Measurements from ENCODE around the gene NAV2.
A peak's percentile ranks its signal among the peaks of the same experiment; 100 is the strongest.

The NAV2 gene

GRCh38 chr11:19696904-19697303 lies 15.7 kb upstream of the NAV2 start:
- no peaks in the 10 kb centered on the region for H3K4me1 Mint-ChIP-seq (ENCODE audit: low read depth)
- H3K27me3 Mint-ChIP-seq = peaks cover 18% of the 10 kb centered on the region
- no peaks in the 10 kb centered on the region for H3K9me3 Mint-ChIP-seq
- no peaks in the 10 kb centered on the region for H3K36me3 Mint-ChIP-seq (ENCODE audit: low read depth)
- H3K27ac Mint-ChIP-seq = no peak overlapping the region
- H3K4me3 Mint-ChIP-seq = no peak overlapping the region

GRCh38 chr11:19697721-19698121 lies 14.9 kb upstream of the NAV2 start:
- Mint-ChIP-seq H3K9me3 (no peaks in the 10 kb centered on the region), H3K27ac (no peak overlapping the region), H3K4me1 (ENCODE audit: low read depth) (no peaks in the 10 kb centered on the region), H3K36me3 (ENCODE audit: low read depth) (no peaks in the 10 kb centered on the region), H3K4me3 (no peak overlapping the region), H3K27me3 (peaks cover 21% of the 10 kb centered on the region)

DNA sequence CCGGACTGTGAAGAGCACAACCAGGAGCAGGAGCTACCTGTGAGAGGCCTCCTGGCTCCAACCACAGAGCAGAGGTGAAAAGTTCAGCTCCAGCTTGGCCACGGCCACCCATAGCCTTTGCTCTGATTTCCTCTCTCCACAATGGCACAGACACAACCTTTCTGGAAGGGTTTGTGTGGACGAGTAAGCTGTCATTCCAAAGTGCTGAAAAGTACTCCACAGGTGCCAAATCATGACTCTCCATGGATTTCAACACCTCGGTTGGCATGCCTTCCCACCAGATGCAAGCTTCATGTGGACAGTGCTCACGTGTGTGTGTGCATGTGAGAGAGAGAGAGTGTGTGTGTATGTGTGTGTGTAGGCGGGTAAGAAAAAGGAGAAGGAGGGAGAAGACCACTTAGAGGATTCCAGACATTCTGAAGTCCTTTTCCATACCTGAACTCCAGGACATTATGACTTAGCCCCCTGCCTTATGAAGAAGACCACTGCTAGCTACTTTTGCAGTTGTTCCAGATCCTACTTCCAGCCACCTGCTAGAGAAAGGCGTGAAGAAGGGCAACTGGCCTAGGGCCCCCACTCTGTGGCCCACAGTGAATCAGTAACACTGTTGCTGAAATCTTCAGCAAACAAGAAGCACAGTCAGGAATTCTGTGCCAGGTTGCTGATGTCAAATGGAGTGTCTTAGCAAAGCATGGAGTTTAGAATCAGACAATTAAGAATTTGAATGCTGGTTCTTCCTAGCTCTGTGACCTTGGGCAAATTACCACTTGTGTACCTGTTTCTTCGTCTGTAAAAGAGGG lies 13.9 kb upstream of the NAV2 start:
- Mint-ChIP-seq H3K4me1 (ENCODE audit: low read depth) (no peaks in the 10 kb centered on the region), H3K4me3 (no peak overlapping the region), H3K27ac (no peak overlapping the region), H3K27me3 (peaks cover 19% of the 10 kb centered on the region), H3K9me3 (no peaks in the 10 kb centered on the region), H3K36me3 (ENCODE audit: low read depth) (no peaks in the 10 kb centered on the region)

GRCh38 chr11:19701421-19701820 lies 11.2 kb upstream of the NAV2 start:
- Mint-ChIP-seq H3K27ac (no peak overlapping the region), H3K9me3 (no peaks in the 10 kb centered on the region), H3K27me3 (peaks cover 9% of the 10 kb centered on the region), H3K4me1 (ENCODE audit: low read depth) (no peaks in the 10 kb centered on the region), H3K36me3 (ENCODE audit: low read depth) (no peaks in the 10 kb centered on the region), H3K4me3 (no peak overlapping the region)

- Mint-ChIP-seq H3K27me3 (peaks cover 3% of the 10 kb centered on the region), H3K27ac (no peak overlapping the region), H3K9me3 (no peaks in the 10 kb centered on the region), H3K36me3 (ENCODE audit: low read depth) (no peaks in the 10 kb centered on the region), H3K4me3 (no peak overlapping the region), H3K4me1 (ENCODE audit: low read depth) (no peaks in the 10 kb centered on the region)
These were observed 10.0 kb upstream of the NAV2 start for GRCh38 chr11:19702620-19703019.

DNA sequence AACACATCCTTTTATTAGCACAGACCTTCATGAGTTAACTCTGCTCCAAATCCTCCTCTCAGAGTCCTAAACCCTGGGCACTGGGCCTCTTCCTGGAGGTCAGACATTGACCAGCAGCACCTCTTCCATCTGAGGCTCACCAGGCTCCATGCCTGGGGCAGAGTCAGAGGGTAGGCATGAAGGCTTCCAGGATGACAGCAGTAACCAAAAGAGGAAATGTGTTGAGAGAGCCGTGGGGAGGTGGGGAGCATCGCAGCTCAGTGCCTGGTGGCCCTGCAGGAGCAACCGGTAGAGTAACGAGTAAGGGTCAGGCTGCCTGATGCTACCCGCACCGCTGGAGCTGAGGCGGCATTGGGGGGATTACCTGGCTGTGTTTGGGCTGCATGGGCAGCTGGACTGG lies 9.4 kb upstream of the NAV2 start:
- Mint-ChIP-seq H3K27me3 (peaks cover 6% of the 10 kb centered on the region), H3K9me3 (no peaks in the 10 kb centered on the region), H3K4me1 (ENCODE audit: low read depth) (no peaks in the 10 kb centered on the region), H3K4me3 (no peak overlapping the region), H3K27ac (no peak overlapping the region), H3K36me3 (ENCODE audit: low read depth) (no peaks in the 10 kb centered on the region)

DNA sequence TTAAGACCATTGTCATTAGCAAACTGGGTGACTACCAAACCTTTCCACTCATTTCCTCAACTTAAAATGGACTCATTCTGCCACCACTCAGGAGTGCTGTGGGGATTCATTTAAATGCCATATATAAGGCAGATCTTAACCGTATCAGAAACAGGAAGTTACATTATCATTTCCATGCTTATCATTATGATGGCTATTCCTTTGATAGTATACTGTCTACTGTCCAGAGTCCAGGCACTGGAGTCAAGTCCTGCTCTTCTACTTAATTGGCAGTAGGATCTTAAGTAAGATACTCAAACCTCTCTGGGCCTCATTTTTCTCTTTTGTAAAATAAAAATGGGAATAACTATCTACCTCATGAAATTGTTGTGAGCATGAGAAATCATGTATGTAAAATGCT lies 8.4 kb upstream of the NAV2 start:
- no peaks in the 10 kb centered on the region for H3K9me3 Mint-ChIP-seq
- H3K4me1 Mint-ChIP-seq (ENCODE audit: low read depth) = no peaks in the 10 kb centered on the region
- no peak overlapping the region for H3K27ac Mint-ChIP-seq
- no peak overlapping the region for H3K4me3 Mint-ChIP-seq
- H3K36me3 Mint-ChIP-seq (ENCODE audit: low read depth) = no peaks in the 10 kb centered on the region
- peaks cover 6% of the 10 kb centered on the region for H3K27me3 Mint-ChIP-seq

DNA sequence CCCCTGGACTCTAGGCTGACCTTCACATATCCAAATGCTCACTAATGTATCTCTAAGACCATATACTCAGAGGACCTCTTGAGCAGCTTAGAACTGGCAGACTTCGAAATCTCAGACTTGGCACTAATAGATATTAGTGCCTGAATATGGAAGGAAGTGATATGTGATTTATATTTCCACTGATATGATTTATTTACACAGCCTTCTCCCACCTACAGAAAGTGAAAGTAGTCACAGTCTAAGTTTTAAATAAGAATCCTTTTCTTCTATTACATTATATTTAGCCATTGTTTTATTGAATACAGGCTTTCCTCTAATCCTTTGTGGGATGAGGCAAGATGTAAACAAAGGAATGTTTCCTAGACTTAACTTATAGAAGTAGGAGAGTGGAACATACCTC lies 6.7 kb upstream of the NAV2 start:
- Mint-ChIP-seq H3K9me3 (no peaks in the 10 kb centered on the region), H3K27me3 (peaks cover 14% of the 10 kb centered on the region), H3K4me3 (no peak overlapping the region), H3K36me3 (ENCODE audit: low read depth) (no peaks in the 10 kb centered on the region), H3K27ac (no peak overlapping the region), H3K4me1 (ENCODE audit: low read depth) (no peaks in the 10 kb centered on the region)

DNA sequence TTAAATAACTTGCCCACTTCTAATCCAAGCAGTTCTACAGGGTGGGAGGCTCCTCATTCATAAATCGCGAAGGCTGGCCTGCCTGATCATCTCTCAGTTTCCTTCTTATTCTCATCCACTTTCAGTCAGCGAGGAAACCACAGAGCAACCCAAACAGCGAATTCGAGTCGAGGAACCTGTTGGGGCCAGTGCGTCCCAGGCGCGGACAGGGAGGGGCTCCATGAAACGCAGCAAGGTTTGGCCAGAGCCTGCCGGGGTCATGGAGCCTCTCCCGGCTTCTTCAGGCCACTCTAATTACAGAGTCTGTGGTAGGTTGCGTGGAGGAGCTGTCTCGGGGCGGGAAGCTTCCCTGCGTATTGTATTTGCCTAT lies 741 bp upstream of the NAV2 start:
- Mint-ChIP-seq H3K36me3 (ENCODE audit: low read depth) (no peaks in the 10 kb centered on the region), H3K4me3 (peak overlapping the region; percentile 84), H3K4me1 (ENCODE audit: low read depth) (peaks cover 31% of the 10 kb centered on the region), H3K27ac (peak overlapping the region; percentile 70), H3K9me3 (no peaks in the 10 kb centered on the region), H3K27me3 (peaks cover 51% of the 10 kb centered on the region)

- Mint-ChIP-seq H3K36me3 (ENCODE audit: low read depth) (no peaks in the 10 kb centered on the region), H3K4me1 (ENCODE audit: low read depth) (peaks cover 31% of the 10 kb centered on the region), H3K27me3 (peaks cover 48% of the 10 kb centered on the region), H3K4me3 (peak overlapping the region; percentile 79), H3K9me3 (no peaks in the 10 kb centered on the region), H3K27ac (no peak overlapping the region)
These were observed 772 bp downstream of the NAV2 start for GRCh38 chr11:19713196-19714021.

- peaks cover 48% of the 10 kb centered on the region for H3K27me3 Mint-ChIP-seq
These were observed 1.4 kb downstream of the NAV2 start for GRCh38 chr11:19714022-19714386.

GRCh38 chr11:19714387-19715363 lies 2.0 kb downstream of the NAV2 start:
- no peaks in the 10 kb centered on the region for H3K36me3 Mint-ChIP-seq (ENCODE audit: low read depth)
- no peak overlapping the region for H3K27ac Mint-ChIP-seq
- H3K27me3 Mint-ChIP-seq = peaks cover 46% of the 10 kb centered on the region

More at GRCh38 chr11:19714022-19714386, 1.4 kb downstream of the NAV2 start:
- H3K27ac Mint-ChIP-seq = no peak overlapping the region
- no peaks in the 10 kb centered on the region for H3K36me3 Mint-ChIP-seq (ENCODE audit: low read depth)
- peaks cover 31% of the 10 kb centered on the region for H3K4me1 Mint-ChIP-seq (ENCODE audit: low read depth)
- H3K9me3 Mint-ChIP-seq = no peaks in the 10 kb centered on the region
- peak overlapping the region; percentile 74 for H3K4me3 Mint-ChIP-seq

DNA sequence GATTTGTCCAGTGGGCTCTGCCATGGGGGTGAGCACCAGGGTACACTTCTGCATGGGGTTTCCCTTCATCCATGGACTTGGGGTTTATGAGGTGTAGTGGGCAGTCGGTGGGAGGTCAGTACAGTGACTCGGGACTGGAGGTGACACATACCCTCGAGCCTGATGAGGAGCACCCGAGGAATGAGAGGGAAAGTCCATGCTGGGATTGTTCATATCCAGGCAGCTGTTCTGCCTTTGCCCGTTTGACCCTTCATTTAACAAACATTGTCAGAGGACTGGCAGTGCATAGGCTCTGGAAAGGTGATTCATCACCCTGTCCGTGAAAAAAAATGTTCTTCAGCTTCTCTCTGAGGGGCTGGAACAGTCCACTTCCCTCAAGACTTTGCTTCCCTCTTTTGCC lies 2.7 kb downstream of the NAV2 start:
- H3K4me3 Mint-ChIP-seq = no peak overlapping the region
- no peaks in the 10 kb centered on the region for H3K36me3 Mint-ChIP-seq (ENCODE audit: low read depth)
- peaks cover 45% of the 10 kb centered on the region for H3K27me3 Mint-ChIP-seq
- no peaks in the 10 kb centered on the region for H3K9me3 Mint-ChIP-seq
- H3K4me1 Mint-ChIP-seq (ENCODE audit: low read depth) = peaks cover 31% of the 10 kb centered on the region
- H3K27ac Mint-ChIP-seq = no peak overlapping the region

More at GRCh38 chr11:19714387-19715363, 2.0 kb downstream of the NAV2 start:
- no peaks in the 10 kb centered on the region for H3K9me3 Mint-ChIP-seq
- H3K4me3 Mint-ChIP-seq = peak overlapping the region; percentile 74
- H3K4me1 Mint-ChIP-seq (ENCODE audit: low read depth) = peaks cover 31% of the 10 kb centered on the region

GRCh38 chr11:19718051-19718450 lies 5.4 kb downstream of the NAV2 start:
- Mint-ChIP-seq H3K4me3 (no peak overlapping the region), H3K4me1 (ENCODE audit: low read depth) (peaks cover 26% of the 10 kb centered on the region), H3K9me3 (no peaks in the 10 kb centered on the region), H3K27me3 (peaks cover 29% of the 10 kb centered on the region), H3K36me3 (ENCODE audit: low read depth) (no peaks in the 10 kb centered on the region), H3K27ac (no peak overlapping the region)

Data from stimulated activated naive CD8-positive, alpha-beta T cell treated with anti-CD3 and anti-CD28 coated beads, Interleukin-15, Interleukin-2, amounts not matched to agents 100 ng/mL and 50 ng/mL, for 24 hours (primary cell).